ENCODE data around the gene HOXD13. TPM values are rescaled to one million over a fixed set of nuclear protein-coding genes. Genes with fewer than 3 reads are reported as not detected.

The HOXD13 gene
- total RNA-seq, 1 donor from 2014 or later: not detected

- Histone ChIP-seq H3K4me3 (no peak overlapping the region), H3K4me1 (peaks cover 43% of the 10 kb centered on the region), H3K27me3 (ENCODE audit: low read depth) (peaks cover 100% of the 10 kb centered on the region), H3K9me3 (replicated peaks) (no peaks in the 10 kb centered on the region), H3K36me3 (no peaks in the 10 kb centered on the region), H3K27ac (replicated peaks) (no peak overlapping the region)
- no peak for DNase-seq
- TF ChIP-seq, protein P1, sequence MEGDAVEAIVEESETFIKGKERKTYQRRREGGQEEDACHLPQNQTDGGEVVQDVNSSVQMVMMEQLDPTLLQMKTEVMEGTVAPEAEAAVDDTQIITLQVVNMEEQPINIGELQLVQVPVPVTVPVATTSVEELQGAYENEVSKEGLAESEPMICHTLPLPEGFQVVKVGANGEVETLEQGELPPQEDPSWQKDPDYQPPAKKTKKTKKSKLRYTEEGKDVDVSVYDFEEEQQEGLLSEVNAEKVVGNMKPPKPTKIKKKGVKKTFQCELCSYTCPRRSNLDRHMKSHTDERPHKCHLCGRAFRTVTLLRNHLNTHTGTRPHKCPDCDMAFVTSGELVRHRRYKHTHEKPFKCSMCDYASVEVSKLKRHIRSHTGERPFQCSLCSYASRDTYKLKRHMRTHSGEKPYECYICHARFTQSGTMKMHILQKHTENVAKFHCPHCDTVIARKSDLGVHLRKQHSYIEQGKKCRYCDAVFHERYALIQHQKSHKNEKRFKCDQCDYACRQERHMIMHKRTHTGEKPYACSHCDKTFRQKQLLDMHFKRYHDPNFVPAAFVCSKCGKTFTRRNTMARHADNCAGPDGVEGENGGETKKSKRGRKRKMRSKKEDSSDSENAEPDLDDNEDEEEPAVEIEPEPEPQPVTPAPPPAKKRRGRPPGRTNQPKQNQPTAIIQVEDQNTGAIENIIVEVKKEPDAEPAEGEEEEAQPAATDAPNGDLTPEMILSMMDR (IDR thresholded peaks at IDR 0.05; ENCODE audit: borderline replicate concordance): no peak
- intact Hi-C loops (cut with micrococcal nuclease): loop anchor here (5.0 kb wide), 1 partner anchor 402 kb away; no protein-coding TSS in a partner anchor
Measured at GRCh38 chr2:176088937-176089842, 3.3 kb upstream of the HOXD13 start.

GRCh38 chr2:176089843-176090395 is 2.6 kb upstream of the HOXD13 start:
- Histone ChIP-seq H3K9me3 (replicated peaks) (no peaks in the 10 kb centered on the region), H3K4me3 (no peak overlapping the region), H3K4me1 (peaks cover 39% of the 10 kb centered on the region), H3K27me3 (ENCODE audit: low read depth) (peaks cover 100% of the 10 kb centered on the region), H3K36me3 (no peaks in the 10 kb centered on the region), H3K27ac (replicated peaks) (no peak overlapping the region)
- no peak for DNase-seq
- intact Hi-C loops (cut with micrococcal nuclease): loop anchor here (5.0 kb wide), 2 partner anchors 403 to 728 kb away; no protein-coding TSS in a partner anchor
- TF ChIP-seq, protein P1 (IDR thresholded peaks at IDR 0.05; ENCODE audit: borderline replicate concordance): no peak

GRCh38 chr2:176090862-176091261 is 1.7 kb upstream of the HOXD13 start:
- H3K4me1 ChIP-seq: peaks cover 30% of the 10 kb centered on the region
- no peak for DNase-seq
- H3K36me3 ChIP-seq: no peaks in the 10 kb centered on the region
- TF ChIP-seq, protein P1 (IDR thresholded peaks at IDR 0.05; ENCODE audit: borderline replicate concordance): no peak
- intact Hi-C loops (cut with micrococcal nuclease): loop anchor here (5.0 kb wide), 1 partner anchor 729 kb away; no protein-coding TSS in a partner anchor
- no peaks in the 10 kb centered on the region for H3K9me3 ChIP-seq (replicated peaks)
- H3K27me3 ChIP-seq (ENCODE audit: low read depth): peaks cover 100% of the 10 kb centered on the region
- no peak overlapping the region for H3K27ac ChIP-seq (replicated peaks)
- H3K4me3 ChIP-seq: no peak overlapping the region

- H3K27me3 ChIP-seq (ENCODE audit: low read depth): peaks cover 100% of the 10 kb centered on the region
- intact Hi-C loops (cut with micrococcal nuclease): loop anchor here (5.0 kb wide), 1 partner anchor 729 kb away; no protein-coding TSS in a partner anchor
- H3K4me3 ChIP-seq: no peak overlapping the region
- TF ChIP-seq, protein P1 (IDR thresholded peaks at IDR 0.05; ENCODE audit: borderline replicate concordance): no peak
- no peak for DNase-seq
- H3K27ac ChIP-seq (replicated peaks): no peak overlapping the region
- no peaks in the 10 kb centered on the region for H3K9me3 ChIP-seq (replicated peaks)
- peaks cover 28% of the 10 kb centered on the region for H3K4me1 ChIP-seq
- H3K36me3 ChIP-seq: no peaks in the 10 kb centered on the region
Measured at GRCh38 chr2:176091329-176092258, 927 bp upstream of the HOXD13 start.

Data from left ventricle myocardium inferior (tissue), 1 donor.